Cardiac fibroblast (primary cell): ENCODE measurements around the gene C16orf86.

Experiments
- DNase-seq, 2 donors: peaks; one replicate each; pipeline versions ENCODE4 v3.0.0 to v3.0.0-alpha.2; 2010; ENCODE audit warnings: low read depth in 2 of 2
- H3K4me3 ChIP-seq, 2 donors: replicated peaks in 1 of 2; 1 replicate in 1 of 2; 2 replicates in 1 of 2; pipeline ENCODE4 v1.5.1; 2011; ENCODE audit warnings: low read depth in 2 of 2, low read length in 2 of 2, mild to moderate bottlenecking in 2 of 2, moderate library complexity in 1 of 2
- TF ChIP-seq, protein P1 (sequence below): IDR thresholded peaks from one replicate; pipeline ENCODE4 v1.5.1; 2011; ENCODE audit warnings: low read depth, mild to moderate bottlenecking, low read length, inconsistent platforms

The C16orf86 gene

DNA sequence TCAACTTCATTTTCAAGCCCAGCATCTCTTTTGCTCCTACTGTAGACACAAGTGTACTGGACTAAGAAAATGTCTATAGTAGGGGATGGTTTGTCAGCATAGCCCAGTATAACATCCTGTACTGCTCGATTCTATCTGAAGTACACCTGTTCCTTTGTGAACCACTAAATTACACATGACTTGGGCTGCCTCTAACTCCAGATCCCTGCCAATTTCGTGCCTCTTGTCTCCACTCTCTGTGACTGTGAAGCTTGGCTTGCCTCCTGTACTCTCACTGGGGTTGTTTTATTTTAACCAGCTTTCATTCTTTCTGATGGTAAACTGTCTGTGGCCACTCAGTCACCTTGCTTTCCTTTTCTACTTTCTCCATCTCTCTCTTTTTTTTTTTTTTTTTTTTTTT is 28.0 kb downstream of the C16orf86 start:
- no peak overlapping the region for H3K4me3 ChIP-seq
- no peak for DNase-seq
- TF ChIP-seq, protein P1, sequence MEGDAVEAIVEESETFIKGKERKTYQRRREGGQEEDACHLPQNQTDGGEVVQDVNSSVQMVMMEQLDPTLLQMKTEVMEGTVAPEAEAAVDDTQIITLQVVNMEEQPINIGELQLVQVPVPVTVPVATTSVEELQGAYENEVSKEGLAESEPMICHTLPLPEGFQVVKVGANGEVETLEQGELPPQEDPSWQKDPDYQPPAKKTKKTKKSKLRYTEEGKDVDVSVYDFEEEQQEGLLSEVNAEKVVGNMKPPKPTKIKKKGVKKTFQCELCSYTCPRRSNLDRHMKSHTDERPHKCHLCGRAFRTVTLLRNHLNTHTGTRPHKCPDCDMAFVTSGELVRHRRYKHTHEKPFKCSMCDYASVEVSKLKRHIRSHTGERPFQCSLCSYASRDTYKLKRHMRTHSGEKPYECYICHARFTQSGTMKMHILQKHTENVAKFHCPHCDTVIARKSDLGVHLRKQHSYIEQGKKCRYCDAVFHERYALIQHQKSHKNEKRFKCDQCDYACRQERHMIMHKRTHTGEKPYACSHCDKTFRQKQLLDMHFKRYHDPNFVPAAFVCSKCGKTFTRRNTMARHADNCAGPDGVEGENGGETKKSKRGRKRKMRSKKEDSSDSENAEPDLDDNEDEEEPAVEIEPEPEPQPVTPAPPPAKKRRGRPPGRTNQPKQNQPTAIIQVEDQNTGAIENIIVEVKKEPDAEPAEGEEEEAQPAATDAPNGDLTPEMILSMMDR: no peak

DNA sequence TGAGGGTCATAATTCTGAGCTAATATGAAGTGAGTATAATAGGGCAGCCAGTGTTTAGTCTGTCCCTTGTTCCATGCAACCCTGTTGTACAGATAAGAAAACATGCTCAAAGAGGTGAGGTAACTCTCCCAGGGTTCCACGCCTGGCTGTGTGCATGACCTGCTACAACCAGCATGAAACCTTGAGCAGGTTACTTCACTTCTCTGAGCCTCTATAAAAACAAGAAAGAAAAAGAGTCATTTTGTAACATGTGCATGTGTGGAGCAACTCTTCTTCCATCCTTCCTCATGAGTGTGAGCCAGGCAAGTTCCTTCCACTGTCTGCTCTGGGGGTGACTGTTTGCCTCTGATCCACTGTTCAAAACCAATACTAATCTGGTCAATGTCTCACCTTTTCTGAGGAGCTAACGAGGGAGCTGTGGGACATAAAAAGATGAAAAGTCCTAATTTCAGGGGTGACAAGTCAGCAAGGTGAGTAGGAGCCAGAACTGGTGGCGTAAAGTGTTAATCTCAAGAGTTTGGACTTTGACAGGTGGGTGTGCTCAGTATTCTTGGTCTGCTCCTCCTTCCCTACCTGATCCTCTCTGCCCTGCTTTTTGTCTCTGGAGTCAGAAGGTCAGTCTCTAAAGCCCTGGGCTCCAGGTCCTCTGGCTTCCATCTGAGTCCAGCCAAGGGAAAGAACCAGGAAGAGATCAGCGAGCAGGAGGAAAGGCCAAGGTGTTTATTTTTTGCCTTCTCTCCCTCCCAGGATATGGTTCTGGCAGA is 31.0 kb downstream of the C16orf86 start:
- TF ChIP-seq, protein P1: no peak
- DNase-seq: no peak
- no peak overlapping the region for H3K4me3 ChIP-seq

DNA sequence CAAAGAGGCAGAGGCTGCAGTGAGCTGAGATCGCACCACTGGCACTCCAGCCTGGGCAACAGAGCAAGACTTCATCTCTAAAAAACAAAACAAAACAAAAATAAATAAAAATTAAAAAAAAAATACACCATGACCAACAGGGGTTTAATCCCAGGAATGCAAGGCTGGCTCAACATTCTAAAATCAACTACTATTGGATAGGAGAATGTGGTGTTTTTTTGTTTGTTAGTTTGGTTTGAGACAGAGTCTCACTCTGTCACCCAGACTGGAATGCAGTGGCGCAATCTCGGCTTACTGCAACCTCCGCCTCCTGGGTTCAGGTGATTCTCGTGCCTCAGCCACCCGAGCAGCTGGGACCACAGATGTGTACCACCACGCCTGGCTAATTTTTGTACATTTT is 32.7 kb downstream of the C16orf86 start:
- TF ChIP-seq, protein P1: no peak
- no peak for DNase-seq
- H3K4me3 ChIP-seq: no peak overlapping the region

DNA sequence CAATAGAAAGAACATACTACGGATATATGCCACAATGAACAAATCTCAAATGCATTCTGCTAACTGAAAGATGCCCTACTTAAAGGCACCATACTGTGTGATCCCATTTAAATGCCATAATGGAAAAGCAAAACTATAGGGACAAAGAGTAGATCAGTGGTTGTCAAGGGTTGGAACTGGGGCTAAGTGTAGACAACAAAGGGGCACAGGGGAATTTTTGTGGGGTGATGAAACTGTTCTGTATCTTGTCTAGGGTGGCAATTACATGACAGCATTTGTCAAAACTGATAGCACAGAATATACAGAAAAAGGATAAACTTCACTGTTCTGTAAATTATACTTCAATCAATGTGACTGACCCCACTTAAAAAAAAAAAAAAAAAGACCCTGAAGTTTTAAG is 34.8 kb downstream of the C16orf86 start:
- H3K4me3 ChIP-seq: no peak overlapping the region
- DNase-seq: no peak
- TF ChIP-seq, protein P1: no peak

DNA sequence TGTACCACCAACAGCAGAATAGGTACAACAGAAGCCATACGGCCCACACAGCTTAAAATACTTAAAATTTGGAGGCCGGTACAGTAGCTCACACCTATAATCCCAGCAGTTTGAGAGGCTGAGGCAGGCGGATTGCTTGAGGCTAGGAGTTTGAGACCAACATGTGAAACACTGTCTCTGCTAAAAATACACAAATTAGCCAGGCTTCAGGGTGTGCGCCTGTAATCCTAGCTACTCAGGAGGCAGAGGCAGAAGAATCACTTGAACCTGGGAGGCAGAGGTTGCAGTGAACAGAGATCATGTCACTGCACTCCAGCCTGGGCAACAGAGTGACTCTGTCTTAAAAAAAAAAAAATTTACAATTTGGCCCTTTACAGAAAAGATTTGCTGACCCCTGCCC is 35.5 kb downstream of the C16orf86 start:
- no peak for DNase-seq
- TF ChIP-seq, protein P1: no peak
- no peak overlapping the region for H3K4me3 ChIP-seq

DNA sequence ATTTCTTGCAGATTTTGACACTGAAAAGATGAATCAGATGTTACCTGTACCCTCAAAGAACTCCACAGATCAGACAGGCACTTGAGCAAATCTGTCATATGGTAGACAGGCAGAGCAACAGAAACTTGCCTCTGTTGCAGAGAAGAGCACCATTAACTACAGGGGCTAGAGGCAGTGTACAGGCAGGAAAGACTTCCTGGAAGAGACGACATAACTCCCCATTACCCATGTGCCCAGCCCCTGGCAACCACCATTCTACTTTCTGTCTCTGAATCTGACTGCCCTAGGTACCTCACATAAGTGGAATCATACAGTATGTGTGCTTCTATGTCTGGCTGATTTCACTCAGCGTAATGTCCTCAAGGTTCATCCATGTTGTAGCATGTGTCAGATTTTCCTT is 37.0 kb downstream of the C16orf86 start:
- TF ChIP-seq, protein P1: no peak
- no peak overlapping the region for H3K4me3 ChIP-seq
- DNase-seq: no peak

DNA sequence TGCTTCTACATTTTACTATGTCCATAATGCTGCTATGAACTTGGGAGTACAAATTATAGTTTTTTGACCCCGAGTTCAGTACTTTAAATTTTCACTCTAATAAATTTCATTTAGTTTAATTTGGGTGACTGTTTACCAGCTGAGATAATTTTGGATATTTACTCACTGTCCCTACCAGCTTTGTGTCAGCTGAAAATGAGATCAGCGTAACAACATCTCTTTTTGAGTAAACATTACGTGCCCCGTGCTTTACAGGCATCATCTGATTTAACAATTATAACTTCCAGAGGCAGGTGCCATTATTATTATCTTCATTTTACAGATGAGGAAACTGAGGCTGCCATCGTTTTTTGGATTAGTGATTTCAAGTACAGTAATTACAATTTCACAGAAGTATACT is 37.5 kb downstream of the C16orf86 start:
- TF ChIP-seq, protein P1: no peak
- DNase-seq: no peak
- no peak overlapping the region for H3K4me3 ChIP-seq
